ENCODE measurements around the gene SESN3.
A peak's percentile ranks its signal among the peaks of the same experiment; 100 is the strongest.
"Not testable (repeated sequence)": the region's sequence is repeated elsewhere in the genome, so short reads cannot be mapped to it uniquely, and the experiment has no call there.

The SESN3 gene

GRCh38 chr11:95219599-95219998 is 11.4 kb downstream of the SESN3 start:
- DNase-seq: no peak
- CTCF ChIA-PET: no interaction called here
- no peak overlapping the region for H3K27ac Mint-ChIP-seq
- H3K36me3 Mint-ChIP-seq: peaks cover 30% of the 10 kb centered on the region
- no peak overlapping the region for H3K4me3 Mint-ChIP-seq
- H3K9me3 Mint-ChIP-seq: no peaks in the 10 kb centered on the region
- peaks cover 13% of the 10 kb centered on the region for H3K4me1 Mint-ChIP-seq
- H3K27me3 Mint-ChIP-seq: no peaks in the 10 kb centered on the region

- H3K27ac Mint-ChIP-seq: no peak overlapping the region
- peaks cover 18% of the 10 kb centered on the region for H3K36me3 Mint-ChIP-seq
- no peak for DNase-seq
- H3K9me3 Mint-ChIP-seq: no peaks in the 10 kb centered on the region
- H3K27me3 Mint-ChIP-seq: no peaks in the 10 kb centered on the region
- H3K4me3 Mint-ChIP-seq: no peak overlapping the region
- H3K4me1 Mint-ChIP-seq: peaks cover 6% of the 10 kb centered on the region
- CTCF ChIA-PET: no interaction called here
These were observed 12.9 kb downstream of the SESN3 start for GRCh38 chr11:95218149-95218548.

- no peaks in the 10 kb centered on the region for H3K27me3 Mint-ChIP-seq
- H3K9me3 Mint-ChIP-seq: peaks cover 6% of the 10 kb centered on the region
- peaks cover 24% of the 10 kb centered on the region for H3K36me3 Mint-ChIP-seq
- no peak overlapping the region for H3K27ac Mint-ChIP-seq
- H3K4me1 Mint-ChIP-seq: no peaks in the 10 kb centered on the region
- no peak overlapping the region for H3K4me3 Mint-ChIP-seq
- no peak for DNase-seq
- CTCF ChIA-PET: interaction anchor here (1.0 to 1.4 kb wide), 2 partner anchors 53 to 59 kb away, joined by 3 read pairs; no protein-coding TSS in a partner anchor
These were observed 18.4 kb downstream of the SESN3 start for GRCh38 chr11:95212609-95213008.

GRCh38 chr11:95209535-95209934 is 21.5 kb downstream of the SESN3 start:
- not testable (repeated sequence) for H3K27ac Mint-ChIP-seq, H3K27me3 Mint-ChIP-seq, DNase-seq, H3K4me1 Mint-ChIP-seq, H3K4me3 Mint-ChIP-seq, H3K9me3 Mint-ChIP-seq
- CTCF ChIA-PET: interaction anchor here (0.7 kb wide), 1 partner anchor 21 kb away, joined by 3 read pairs; no protein-coding TSS in a partner anchor
- peaks cover 26% of the 10 kb centered on the region for H3K36me3 Mint-ChIP-seq

- no peak overlapping the region for H3K27ac Mint-ChIP-seq
- CTCF ChIA-PET: interaction anchor here (1.1 to 1.2 kb wide), 2 partner anchors 504 kb away, joined by 3 read pairs; no protein-coding TSS in a partner anchor
- H3K4me1 Mint-ChIP-seq: peaks cover 9% of the 10 kb centered on the region
These were observed 30.1 kb downstream of the SESN3 start for GRCh38 chr11:95200781-95201457.

GRCh38 chr11:95195831-95196230 is 35.2 kb downstream of the SESN3 start:
- H3K4me1 Mint-ChIP-seq: peaks cover 8% of the 10 kb centered on the region
- H3K27me3 Mint-ChIP-seq: no peaks in the 10 kb centered on the region
- DNase-seq: no peak
- H3K36me3 Mint-ChIP-seq: peaks cover 18% of the 10 kb centered on the region
- CTCF ChIA-PET: no interaction called here
- H3K4me3 Mint-ChIP-seq: no peak overlapping the region
- no peaks in the 10 kb centered on the region for H3K9me3 Mint-ChIP-seq
- no peak overlapping the region for H3K27ac Mint-ChIP-seq

More at GRCh38 chr11:95200781-95201457, 30.1 kb downstream of the SESN3 start:
- peaks cover 9% of the 10 kb centered on the region for H3K36me3 Mint-ChIP-seq
- H3K9me3 Mint-ChIP-seq: no peaks in the 10 kb centered on the region
- H3K4me3 Mint-ChIP-seq: no peak overlapping the region
- H3K27me3 Mint-ChIP-seq: no peaks in the 10 kb centered on the region
- DNase-seq: no peak

GRCh38 chr11:95193541-95193940 is 37.5 kb downstream of the SESN3 start:
- H3K27ac Mint-ChIP-seq: no peak overlapping the region
- H3K9me3 Mint-ChIP-seq: no peaks in the 10 kb centered on the region
- CTCF ChIA-PET: no interaction called here
- no peak overlapping the region for H3K4me3 Mint-ChIP-seq
- H3K36me3 Mint-ChIP-seq: peaks cover 38% of the 10 kb centered on the region
- H3K4me1 Mint-ChIP-seq: peaks cover 8% of the 10 kb centered on the region
- H3K27me3 Mint-ChIP-seq: no peaks in the 10 kb centered on the region
- no peak for DNase-seq

- Mint-ChIP-seq H3K36me3 (peaks cover 38% of the 10 kb centered on the region), H3K27ac (no peak overlapping the region), H3K4me1 (peaks cover 4% of the 10 kb centered on the region), H3K9me3 (no peaks in the 10 kb centered on the region), H3K27me3 (no peaks in the 10 kb centered on the region), H3K4me3 (no peak overlapping the region)
- no peak for DNase-seq
- CTCF ChIA-PET: interaction anchor here (1.0 kb wide), 1 partner anchor 12 kb away, joined by 3 read pairs; no protein-coding TSS in a partner anchor
These were observed 38.3 kb downstream of the SESN3 start for GRCh38 chr11:95192717-95193116.

GRCh38 chr11:95187723-95188122 is 43.3 kb downstream of the SESN3 start:
- no peaks in the 10 kb centered on the region for H3K4me1 Mint-ChIP-seq
- CTCF ChIA-PET: no interaction called here
- no peaks in the 10 kb centered on the region for H3K9me3 Mint-ChIP-seq
- H3K4me3 Mint-ChIP-seq: no peak overlapping the region
- H3K36me3 Mint-ChIP-seq: peaks cover 48% of the 10 kb centered on the region
- no peak for DNase-seq
- no peaks in the 10 kb centered on the region for H3K27me3 Mint-ChIP-seq
- H3K27ac Mint-ChIP-seq: peak overlapping the region; percentile 7

- Mint-ChIP-seq H3K4me1 (no peaks in the 10 kb centered on the region), H3K27ac (no peak overlapping the region)
These were observed 48.6 kb downstream of the SESN3 start for GRCh38 chr11:95182397-95182796.

GRCh38 chr11:95175818-95176380 is 55.1 kb downstream of the SESN3 start:
- Mint-ChIP-seq H3K27me3 (no peaks in the 10 kb centered on the region), H3K36me3 (peaks cover 45% of the 10 kb centered on the region), H3K4me1 (no peaks in the 10 kb centered on the region), H3K27ac (no peak overlapping the region), H3K9me3 (no peaks in the 10 kb centered on the region), H3K4me3 (no peak overlapping the region)
- DNase-seq: no peak
- CTCF ChIA-PET: interaction anchor here (0.6 kb wide), 1 partner anchor 10 kb away, joined by 4 read pairs; no protein-coding TSS in a partner anchor

More at GRCh38 chr11:95182397-95182796, 48.6 kb downstream of the SESN3 start:
- H3K36me3 Mint-ChIP-seq: peaks cover 40% of the 10 kb centered on the region
- no peak overlapping the region for H3K4me3 Mint-ChIP-seq
- H3K27me3 Mint-ChIP-seq: no peaks in the 10 kb centered on the region
- no peak for DNase-seq
- H3K9me3 Mint-ChIP-seq: no peaks in the 10 kb centered on the region
- CTCF ChIA-PET: interaction anchor here (1.3 kb wide), 1 partner anchor 28 kb away, joined by 3 read pairs; no protein-coding TSS in a partner anchor

GRCh38 chr11:95170294-95170693 is 60.7 kb downstream of the SESN3 start:
- CTCF ChIA-PET: interaction anchor here (0.6 to 1.0 kb wide), 2 partner anchors 16 to 375 kb away, joined by 3 to 4 read pairs; no protein-coding TSS in a partner anchor
- no peak for DNase-seq
- Mint-ChIP-seq H3K27ac (no peak overlapping the region), H3K36me3 (peaks cover 27% of the 10 kb centered on the region), H3K27me3 (no peaks in the 10 kb centered on the region), H3K4me3 (no peak overlapping the region), H3K4me1 (no peaks in the 10 kb centered on the region), H3K9me3 (no peaks in the 10 kb centered on the region)

- peaks cover 21% of the 10 kb centered on the region for H3K4me1 Mint-ChIP-seq
- H3K27me3 Mint-ChIP-seq: no peaks in the 10 kb centered on the region
- DNase-seq: no peak
- H3K9me3 Mint-ChIP-seq: no peaks in the 10 kb centered on the region
- CTCF ChIA-PET: interaction anchor here (0.8 to 1.5 kb wide), 2 partner anchors 12 to 539 kb away, joined by 3 to 6 read pairs; no protein-coding TSS in a partner anchor
- no peak overlapping the region for H3K27ac Mint-ChIP-seq
- H3K36me3 Mint-ChIP-seq: peaks cover 32% of the 10 kb centered on the region
- H3K4me3 Mint-ChIP-seq: no peak overlapping the region
These were observed 64.2 kb downstream of the SESN3 start for GRCh38 chr11:95166781-95167180.

- Mint-ChIP-seq H3K27me3 (no peaks in the 10 kb centered on the region), H3K4me3 (no peak overlapping the region), H3K36me3 (peaks cover 27% of the 10 kb centered on the region), H3K27ac (no peak overlapping the region), H3K9me3 (no peaks in the 10 kb centered on the region), H3K4me1 (peaks cover 21% of the 10 kb centered on the region)
- no peak for DNase-seq
- CTCF ChIA-PET: interaction anchor here (0.5 to 1.5 kb wide), 3 partner anchors 11 to 1449 kb away, joined by 3 to 6 read pairs (median 3); no protein-coding TSS in a partner anchor
These were observed 65.4 kb downstream of the SESN3 start for GRCh38 chr11:95165638-95166037.
